ENCODE measurements around the gene RNF149. TPM values are rescaled to one million over a fixed set of nuclear protein-coding genes. Genes with fewer than 3 reads are reported as not detected.
A peak's percentile ranks its signal among the peaks of the same experiment; 100 is the strongest.

RNF149 gene
- total RNA-seq, 6 donors from 2014 or later, result 104 to 202 (median 158) TPM

- no peak overlapping the region for H3K27ac ChIP-seq
- ATAC-seq (ENCODE audit: low FRiP score in 2 of 2) (no peak), DNase-seq (no peak)
- H3K36me3 ChIP-seq, result peaks cover 24 to 98% (median 58%) of the 10 kb centered on the region in 4 donors
- no peaks in the 10 kb centered on the region for H3K4me1 ChIP-seq
- 62 to 67% methylated on average over 15 of the region's 15 CpGs for WGBS, 2 donors
- no peaks in the 10 kb centered on the region for H3K27me3 ChIP-seq
- no peak for TF ChIP-seq POLR2A (IDR thresholded peaks at IDR 0.05)
- no peak for TF ChIP-seq EP300 (IDR thresholded peaks at IDR 0.05)
- TF ChIP-seq, protein P1, sequence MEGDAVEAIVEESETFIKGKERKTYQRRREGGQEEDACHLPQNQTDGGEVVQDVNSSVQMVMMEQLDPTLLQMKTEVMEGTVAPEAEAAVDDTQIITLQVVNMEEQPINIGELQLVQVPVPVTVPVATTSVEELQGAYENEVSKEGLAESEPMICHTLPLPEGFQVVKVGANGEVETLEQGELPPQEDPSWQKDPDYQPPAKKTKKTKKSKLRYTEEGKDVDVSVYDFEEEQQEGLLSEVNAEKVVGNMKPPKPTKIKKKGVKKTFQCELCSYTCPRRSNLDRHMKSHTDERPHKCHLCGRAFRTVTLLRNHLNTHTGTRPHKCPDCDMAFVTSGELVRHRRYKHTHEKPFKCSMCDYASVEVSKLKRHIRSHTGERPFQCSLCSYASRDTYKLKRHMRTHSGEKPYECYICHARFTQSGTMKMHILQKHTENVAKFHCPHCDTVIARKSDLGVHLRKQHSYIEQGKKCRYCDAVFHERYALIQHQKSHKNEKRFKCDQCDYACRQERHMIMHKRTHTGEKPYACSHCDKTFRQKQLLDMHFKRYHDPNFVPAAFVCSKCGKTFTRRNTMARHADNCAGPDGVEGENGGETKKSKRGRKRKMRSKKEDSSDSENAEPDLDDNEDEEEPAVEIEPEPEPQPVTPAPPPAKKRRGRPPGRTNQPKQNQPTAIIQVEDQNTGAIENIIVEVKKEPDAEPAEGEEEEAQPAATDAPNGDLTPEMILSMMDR (IDR thresholded peaks at IDR 0.05), result no peak
- TF ChIP-seq POLR2AphosphoS5 (IDR thresholded peaks at IDR 0.05), result no peak
- H3K4me3 ChIP-seq, result no peak overlapping the region
- H3K9me3 ChIP-seq, result no peaks in the 10 kb centered on the region
Measured at GRCh38 chr2:101267671-101268656, 40.5 kb downstream of the RNF149 start.

- H3K9me3 ChIP-seq, result no peaks in the 10 kb centered on the region
- H3K27ac ChIP-seq, result no peak overlapping the region
- H3K27me3 ChIP-seq, result no peaks in the 10 kb centered on the region
- TF ChIP-seq EP300 (IDR thresholded peaks at IDR 0.05), result no peak
- no peak for TF ChIP-seq POLR2A (IDR thresholded peaks at IDR 0.05)
- no peak for TF ChIP-seq POLR2AphosphoS5 (IDR thresholded peaks at IDR 0.05)
- TF ChIP-seq, protein P1 (IDR thresholded peaks at IDR 0.05), result no peak
- ATAC-seq (ENCODE audit: low FRiP score in 2 of 2) (no peak), DNase-seq (peak; percentile 18 to 63)
- WGBS, 2 donors, result 75 to 80% methylated on average over 11 of the region's 11 CpGs
- H3K36me3 ChIP-seq, result peaks cover 24 to 92% (median 59%) of the 10 kb centered on the region in 4 donors
- H3K4me1 ChIP-seq, result no peaks in the 10 kb centered on the region
- H3K4me3 ChIP-seq, result no peak overlapping the region
Measured at GRCh38 chr2:101265893-101266499, 42.5 kb downstream of the RNF149 start.

DNA sequence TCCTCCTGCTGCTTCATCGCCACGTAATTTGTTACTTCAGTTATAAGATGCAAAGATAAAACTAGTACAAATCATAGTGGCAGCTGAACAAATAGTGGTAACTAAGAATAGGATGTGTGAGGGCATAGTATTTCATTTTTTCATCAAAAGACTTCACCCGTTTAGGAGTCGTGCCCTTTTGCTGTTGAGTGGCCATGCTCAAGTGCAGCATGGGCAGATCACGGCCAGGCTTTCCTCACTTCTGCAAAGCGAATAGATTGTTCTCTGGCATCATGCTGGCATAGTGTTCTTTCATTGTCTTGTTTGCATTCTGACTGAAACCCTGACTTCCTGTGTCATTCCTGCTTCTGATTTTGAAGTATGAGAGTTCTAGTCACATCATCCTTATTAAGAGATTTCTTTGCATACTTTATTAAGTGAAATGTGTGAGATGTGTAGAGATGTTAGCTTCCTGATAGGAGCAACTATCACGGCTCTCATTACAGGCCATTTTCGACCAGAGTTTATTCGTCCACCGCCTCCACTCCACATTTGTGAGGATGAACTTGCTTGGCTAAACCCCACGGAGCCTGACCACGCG is 44.1 kb downstream of the RNF149 start:
- Histone ChIP-seq H3K4me1 (peaks cover 0 to 5% (median 2%) of the 10 kb centered on the region in 4 donors), H3K4me3 (no peak overlapping the region), H3K27ac (no peak overlapping the region), H3K36me3 (peaks cover 19 to 82% (median 54%) of the 10 kb centered on the region in 4 donors), H3K27me3 (no peaks in the 10 kb centered on the region), H3K9me3 (no peaks in the 10 kb centered on the region)
- DNase-seq (no peak), ATAC-seq (ENCODE audit: low FRiP score in 2 of 2) (no peak)
- TF ChIP-seq EP300 (IDR thresholded peaks at IDR 0.05), result no peak
- TF ChIP-seq POLR2A (IDR thresholded peaks at IDR 0.05), result no peak
- TF ChIP-seq, protein P1 (IDR thresholded peaks at IDR 0.05), result no peak
- TF ChIP-seq POLR2AphosphoS5 (IDR thresholded peaks at IDR 0.05), result no peak
- WGBS, 2 donors, result 86 to 89% methylated on average over 13 of the region's 13 CpGs

GRCh38 chr2:101263377-101263800 is 45.1 kb downstream of the RNF149 start:
- no peak overlapping the region for H3K27ac ChIP-seq
- 90 to 94% methylated on average over 1 of the region's 1 CpG for WGBS, 2 donors

More at GRCh38 chr2:101263377-101263800, 45.1 kb downstream of the RNF149 start:
- peaks cover 0 to 6% (median 2%) of the 10 kb centered on the region in 4 donors for H3K4me1 ChIP-seq
- H3K9me3 ChIP-seq, result no peaks in the 10 kb centered on the region
- H3K36me3 ChIP-seq, result peaks cover 9 to 82% (median 52%) of the 10 kb centered on the region in 4 donors
- ATAC-seq (ENCODE audit: low FRiP score in 2 of 2) (no peak), DNase-seq (no peak)
- TF ChIP-seq POLR2AphosphoS5 (IDR thresholded peaks at IDR 0.05), result no peak
- TF ChIP-seq POLR2A (IDR thresholded peaks at IDR 0.05), result no peak
- TF ChIP-seq, protein P1 (IDR thresholded peaks at IDR 0.05), result no peak
- TF ChIP-seq EP300 (IDR thresholded peaks at IDR 0.05), result no peak
- no peak overlapping the region for H3K4me3 ChIP-seq
- no peaks in the 10 kb centered on the region for H3K27me3 ChIP-seq
